ENCODE data around the gene EEF1G.
"Not testable (repeated sequence)": the region's sequence is repeated elsewhere in the genome, so short reads cannot be mapped to it uniquely, and the experiment has no call there.

The EEF1G gene, protein sequence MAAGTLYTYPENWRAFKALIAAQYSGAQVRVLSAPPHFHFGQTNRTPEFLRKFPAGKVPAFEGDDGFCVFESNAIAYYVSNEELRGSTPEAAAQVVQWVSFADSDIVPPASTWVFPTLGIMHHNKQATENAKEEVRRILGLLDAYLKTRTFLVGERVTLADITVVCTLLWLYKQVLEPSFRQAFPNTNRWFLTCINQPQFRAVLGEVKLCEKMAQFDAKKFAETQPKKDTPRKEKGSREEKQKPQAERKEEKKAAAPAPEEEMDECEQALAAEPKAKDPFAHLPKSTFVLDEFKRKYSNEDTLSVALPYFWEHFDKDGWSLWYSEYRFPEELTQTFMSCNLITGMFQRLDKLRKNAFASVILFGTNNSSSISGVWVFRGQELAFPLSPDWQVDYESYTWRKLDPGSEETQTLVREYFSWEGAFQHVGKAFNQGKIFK

DNA sequence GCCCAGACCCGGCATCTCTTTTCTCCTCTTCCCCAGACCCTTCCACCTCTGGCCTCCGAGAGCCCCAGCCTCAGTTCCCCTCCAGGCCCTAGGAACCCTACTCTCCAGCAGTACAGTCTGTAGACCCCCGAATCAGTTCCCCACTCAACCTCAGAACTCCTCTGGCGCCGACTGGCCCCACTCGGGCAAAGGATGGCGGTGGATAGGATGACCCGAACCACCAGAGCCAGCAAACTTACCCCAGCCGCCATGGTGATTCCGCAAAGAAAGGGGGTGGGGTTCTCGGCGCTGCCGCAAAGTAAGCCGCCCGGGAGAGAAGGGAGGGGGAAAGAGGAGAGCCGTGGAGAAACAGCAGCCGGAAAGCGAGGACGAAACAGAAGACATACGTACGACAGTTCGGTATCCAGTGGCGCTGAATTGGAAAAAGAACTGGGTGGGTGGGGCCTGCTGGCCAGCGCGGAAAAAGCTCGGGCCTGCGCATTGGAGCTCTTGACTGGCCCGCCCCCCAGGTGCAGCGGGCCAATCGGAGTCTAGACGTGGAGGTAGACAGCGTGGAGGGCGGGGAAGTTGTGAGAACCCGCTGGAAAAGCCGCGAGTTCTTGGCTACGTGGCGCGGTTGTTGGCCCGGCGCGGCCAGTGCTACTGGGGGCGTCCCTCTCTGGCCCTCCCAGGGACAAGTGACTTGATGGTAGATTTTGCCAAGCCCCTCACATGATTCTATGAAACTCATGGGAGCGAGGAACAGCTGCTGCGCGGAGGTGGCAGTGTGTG, at the start of gene EEF1G:
EEF1G (minus strand) TSS at position 300 of the 771 bp plus-strand sequence; CDS start at position 251, 49 bp downstream.
- FAIRE-seq: peak; percentile 42

DNA sequence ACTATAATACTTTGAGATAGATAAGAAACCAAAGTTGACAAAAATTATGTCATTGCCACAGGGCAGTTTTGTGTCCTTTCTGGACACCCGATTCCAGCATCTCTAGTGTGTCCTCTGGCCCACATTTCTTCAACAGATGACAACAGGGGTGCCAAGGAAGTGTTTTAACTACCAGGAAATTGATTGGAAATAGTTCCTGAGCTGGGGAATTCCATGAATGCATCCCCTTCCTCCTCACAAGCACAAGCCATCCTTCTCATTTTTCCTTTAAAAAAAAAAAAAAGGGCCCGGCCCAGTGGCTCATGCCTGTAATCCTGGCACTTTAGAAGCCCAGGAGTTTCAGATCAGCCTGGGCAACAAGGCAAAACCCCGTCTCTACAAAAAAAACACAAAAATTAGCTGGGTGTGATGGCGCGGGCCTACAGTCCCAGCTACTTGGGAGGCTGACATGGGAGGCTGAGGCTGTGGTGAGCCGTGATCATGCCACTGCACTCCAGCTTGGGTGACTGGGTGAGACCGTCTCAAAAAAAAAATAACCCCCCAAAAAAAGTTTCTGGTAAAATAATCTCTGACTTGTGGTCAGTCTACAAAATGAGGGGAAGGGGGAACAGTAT, 48.9 kb upstream of the EEF1G start:
- no peak for FAIRE-seq

More for the DNA sequence above, at the start of gene EEF1G:
- DNase-seq (ENCODE audit: insufficient read length, low spot score): peak; percentile 93

DNA sequence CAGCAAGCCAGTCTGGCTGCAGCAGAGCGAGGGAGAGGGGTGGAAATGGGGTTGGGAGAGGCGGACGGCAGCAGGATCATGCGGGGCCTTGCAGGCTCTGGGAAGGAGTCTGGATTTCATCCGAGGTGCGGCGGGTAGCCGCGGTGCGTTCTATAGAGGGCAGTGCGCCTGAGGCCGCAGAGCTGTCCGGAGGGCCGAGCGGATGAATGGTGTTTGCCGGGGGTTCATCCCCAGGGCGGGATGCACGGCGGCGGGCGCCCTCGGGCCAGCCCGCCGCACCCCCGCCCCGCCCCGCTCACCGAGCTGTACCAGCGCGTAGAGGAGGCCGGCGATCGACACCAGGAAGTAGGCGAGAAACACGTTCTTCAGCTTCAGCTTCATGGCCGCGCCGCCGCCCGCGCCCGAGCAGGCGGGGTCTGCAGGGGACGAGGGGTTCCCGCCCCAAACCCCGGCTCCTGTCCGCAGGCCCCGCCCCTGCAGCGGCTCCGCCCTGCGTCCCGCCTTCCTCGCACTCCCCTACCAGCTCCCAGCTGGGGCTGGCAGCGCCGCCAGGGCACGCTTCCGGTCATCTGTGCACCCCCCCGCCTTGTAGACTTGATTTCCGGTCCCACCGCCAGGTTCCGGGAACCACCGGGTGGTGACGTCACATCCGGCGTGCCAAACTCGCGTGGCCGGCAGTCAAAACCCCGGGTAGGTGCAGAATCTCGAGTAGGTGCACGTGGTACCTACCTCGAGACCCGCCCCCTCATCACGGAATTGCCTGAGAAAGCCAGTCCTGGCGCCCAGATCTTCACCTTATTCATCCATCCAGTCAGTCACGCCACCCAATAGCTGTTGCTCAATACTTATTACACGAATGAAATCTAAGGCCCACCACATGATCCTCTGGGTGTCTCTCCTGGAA, 48.1 kb upstream of the EEF1G start, which contains the start of gene B3GAT3:
B3GAT3 (minus strand) TSS at position 420 of the 904 bp plus-strand sequence; CDS start at position 381, 39 bp downstream.
- FAIRE-seq (peak; percentile 58), DNase-seq (ENCODE audit: insufficient read length, low spot score) (peak; percentile 99)

More for the DNA sequence above, 48.9 kb upstream of the EEF1G start:
- no peak for DNase-seq (ENCODE audit: insufficient read length, low spot score)

DNA sequence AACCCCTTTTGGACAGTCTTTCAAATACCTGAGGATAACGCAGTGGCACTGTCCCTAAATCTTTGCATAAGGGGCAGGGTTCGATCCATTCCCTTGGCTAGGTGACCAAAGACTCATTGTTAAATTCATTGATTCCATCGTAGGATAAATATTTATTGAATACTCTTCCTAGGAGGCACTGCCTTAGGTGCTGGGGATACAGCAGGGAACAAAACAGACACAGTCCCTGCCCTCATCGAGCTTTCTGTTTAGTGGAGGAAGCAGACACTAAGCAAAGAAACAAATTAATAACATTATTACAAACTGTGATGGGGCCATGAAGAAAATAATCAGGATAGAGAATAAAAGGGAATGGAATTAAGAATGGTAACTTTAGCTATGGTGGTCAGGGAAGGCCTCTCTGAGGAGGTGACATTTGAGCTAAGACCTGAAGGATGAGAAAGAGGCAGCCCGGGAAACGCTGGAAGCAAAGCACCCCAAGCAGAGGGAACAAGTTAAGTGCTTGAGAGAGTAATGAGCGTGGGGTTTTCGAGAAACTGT, 47.4 kb upstream of the EEF1G start:
- DNase-seq (ENCODE audit: insufficient read length, low spot score) (no peak), FAIRE-seq (no peak)

DNA sequence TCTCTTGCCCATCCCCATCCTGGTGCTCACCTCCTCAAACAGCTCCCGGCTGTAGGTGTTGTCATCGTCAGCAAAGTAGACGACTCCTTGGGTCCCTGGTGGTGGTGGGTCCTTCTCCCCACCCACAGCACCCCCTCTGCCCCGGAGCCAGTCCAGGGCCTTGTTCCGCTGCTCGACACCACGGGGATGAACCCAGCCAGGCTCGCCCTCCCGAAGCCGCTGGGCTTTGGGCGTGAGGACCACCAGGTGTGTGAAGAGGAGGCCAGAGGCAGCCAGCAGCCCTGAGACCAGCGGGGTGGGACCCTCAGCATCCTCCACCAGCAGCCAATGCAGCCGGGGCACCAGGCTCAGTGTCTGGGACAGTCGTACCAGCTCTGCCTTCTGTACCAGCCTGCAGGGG, 43.3 kb upstream of the EEF1G start:
- not testable (repeated sequence) for FAIRE-seq; DNase-seq (ENCODE audit: insufficient read length, low spot score)

DNA sequence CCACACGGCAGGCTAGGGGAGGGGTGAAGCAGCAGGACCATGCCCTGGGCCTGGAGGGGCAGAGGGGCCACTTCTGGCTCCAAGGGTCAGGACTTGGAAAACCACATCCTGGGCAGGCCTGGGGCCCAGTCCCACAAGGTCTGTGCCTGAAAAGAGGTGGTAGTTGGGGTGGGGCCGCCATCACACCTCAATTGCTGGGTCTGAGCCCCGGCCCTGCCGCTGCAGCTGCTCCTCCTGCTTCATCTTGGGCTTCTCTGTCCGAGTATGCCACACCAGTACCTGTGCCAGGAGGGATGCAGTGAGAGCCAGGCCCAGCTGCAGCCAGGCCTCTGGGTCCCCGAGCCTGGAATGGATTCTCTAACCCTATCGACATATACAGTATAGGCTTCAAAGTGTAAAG, 41.8 kb upstream of the EEF1G start:
- FAIRE-seq: no peak
- no peak for DNase-seq (ENCODE audit: insufficient read length, low spot score)

DNA sequence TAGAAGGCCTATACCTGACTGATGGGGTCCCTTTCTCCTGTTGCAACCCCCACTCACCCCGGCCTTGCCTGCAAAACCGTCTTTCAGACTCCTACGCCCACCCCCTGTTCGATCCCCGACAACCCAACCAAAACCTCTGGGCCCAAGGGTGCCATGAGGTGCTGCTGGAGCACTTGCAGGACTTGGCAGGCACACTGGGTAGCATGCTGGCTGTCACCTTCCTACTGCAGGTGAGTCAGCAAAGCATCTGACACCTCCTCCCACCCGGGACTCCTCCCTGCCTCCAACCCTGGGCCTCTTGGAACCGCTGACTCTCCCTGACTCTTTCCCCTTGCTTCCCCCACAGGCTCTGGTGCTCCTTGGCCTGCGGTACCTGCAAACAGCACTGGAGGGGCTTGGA, 40.6 kb upstream of the EEF1G start:
- no peak for FAIRE-seq

DNA sequence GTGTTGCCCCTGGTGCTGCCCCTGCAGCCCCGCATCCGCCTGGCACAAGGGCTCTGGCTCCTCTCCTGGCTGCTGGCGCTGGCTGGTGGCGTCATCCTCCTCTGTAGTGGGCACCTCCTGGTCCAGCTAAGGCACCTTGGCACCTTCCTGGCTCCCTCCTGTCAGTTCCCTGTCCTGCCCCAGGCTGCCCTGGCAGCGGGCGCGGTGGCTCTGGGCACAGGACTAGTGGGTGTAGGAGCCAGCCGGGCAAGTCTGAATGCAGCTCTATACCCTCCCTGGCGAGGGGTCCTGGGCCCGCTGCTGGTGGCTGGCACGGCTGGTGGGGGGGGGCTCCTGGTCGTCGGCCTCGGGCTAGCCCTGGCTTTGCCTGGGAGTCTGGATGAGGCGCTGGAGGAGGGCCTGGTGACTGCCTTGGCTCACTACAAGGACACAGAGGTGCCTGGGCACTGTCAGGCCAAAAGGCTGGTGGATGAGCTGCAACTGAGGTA, 39.6 kb upstream of the EEF1G start:
- no peak for DNase-seq (ENCODE audit: insufficient read length, low spot score)
- no peak for FAIRE-seq

More for the DNA sequence above, 40.6 kb upstream of the EEF1G start:
- no peak for DNase-seq (ENCODE audit: insufficient read length, low spot score)

DNA sequence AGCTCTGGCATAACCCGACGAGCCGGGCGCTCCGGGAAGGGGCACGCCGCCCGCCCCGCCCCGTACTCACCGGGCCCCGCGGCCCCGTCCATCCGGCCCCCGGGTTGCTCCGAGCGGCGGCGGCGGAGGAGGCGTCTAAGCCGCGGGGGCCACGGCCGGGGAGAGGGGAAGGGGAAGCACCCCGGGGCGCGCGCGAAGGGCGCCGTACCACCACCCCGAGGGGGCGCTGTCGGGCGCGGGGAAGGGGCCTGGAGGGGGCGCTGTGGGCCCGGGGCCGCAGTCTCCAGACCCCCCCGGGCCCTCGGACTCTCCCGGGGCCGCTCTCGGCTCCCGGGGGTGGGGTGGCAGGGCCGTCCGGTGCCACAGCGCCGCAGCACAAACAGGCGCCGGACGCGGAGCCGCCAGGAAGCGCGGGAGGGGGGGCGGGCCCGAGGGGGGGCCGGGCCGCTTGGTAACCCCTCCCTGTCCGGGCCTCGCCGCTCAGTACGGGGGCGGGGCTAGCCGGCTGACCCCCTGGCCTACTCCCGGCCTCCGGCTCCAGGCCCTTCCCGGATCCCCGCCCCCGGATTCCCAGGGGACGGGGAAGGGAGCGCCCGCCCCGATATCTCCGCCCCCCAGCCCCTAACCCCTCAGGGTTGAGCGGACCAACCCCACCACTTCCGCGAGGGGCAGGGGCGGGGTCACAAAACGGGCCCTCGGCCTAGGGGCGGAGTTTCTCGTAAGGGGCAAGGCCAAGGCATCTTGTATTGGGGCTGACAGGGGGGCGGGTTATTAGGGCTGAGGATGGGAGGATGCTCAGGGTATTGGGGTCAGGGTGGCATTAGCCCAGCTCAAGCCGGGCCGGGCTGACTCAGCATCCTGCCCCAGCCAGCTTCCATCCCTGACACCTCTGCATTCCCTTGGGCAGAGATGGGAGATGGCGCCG, 38.9 kb upstream of the EEF1G start, which contains the start of the genes EML3 and ROM1:
EML3 (minus strand) TSS at position 410 of the 925 bp plus-strand sequence; CDS start at position 92, 318 bp downstream.
ROM1 (plus strand) TSS at position 892 of the 925 bp plus-strand sequence; CDS start at position 917, 25 bp downstream.
- FAIRE-seq (peak; percentile 69), DNase-seq (ENCODE audit: insufficient read length, low spot score) (peak; percentile 83)

DNA sequence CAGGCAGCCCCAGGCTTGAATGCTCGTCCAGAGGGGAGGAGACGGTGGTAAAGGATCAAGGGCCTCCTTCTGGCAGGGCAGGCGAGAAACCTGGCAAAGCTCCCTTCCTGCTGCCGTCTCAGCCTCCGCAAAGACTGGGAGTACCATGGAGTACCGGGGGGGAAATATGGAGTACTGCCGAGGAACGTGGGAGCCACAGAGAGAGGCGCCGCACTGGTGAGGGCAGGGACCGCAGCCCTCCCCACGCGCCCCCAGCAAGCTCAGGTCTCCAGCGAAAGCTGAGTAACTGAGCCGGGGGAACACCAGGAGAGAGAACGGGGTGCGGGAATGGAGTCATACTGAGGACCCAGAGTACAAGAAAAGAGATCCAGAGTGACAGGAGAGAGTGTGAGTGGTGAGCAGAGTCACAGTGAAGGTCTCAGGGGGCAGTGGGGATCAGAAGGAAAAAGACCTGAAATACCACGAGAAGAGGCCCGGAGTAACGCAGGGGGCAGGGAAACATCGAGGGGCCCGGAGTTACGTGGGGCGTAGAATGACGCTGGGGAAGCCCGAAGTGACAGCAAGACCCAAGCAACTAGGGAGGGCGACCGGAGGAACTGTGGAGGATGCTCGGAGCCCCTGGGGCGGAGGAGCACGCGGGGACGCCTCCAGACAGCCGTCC, 38.1 kb upstream of the EEF1G start:
- DNase-seq (ENCODE audit: insufficient read length, low spot score) (no peak), FAIRE-seq (no peak)

DNA sequence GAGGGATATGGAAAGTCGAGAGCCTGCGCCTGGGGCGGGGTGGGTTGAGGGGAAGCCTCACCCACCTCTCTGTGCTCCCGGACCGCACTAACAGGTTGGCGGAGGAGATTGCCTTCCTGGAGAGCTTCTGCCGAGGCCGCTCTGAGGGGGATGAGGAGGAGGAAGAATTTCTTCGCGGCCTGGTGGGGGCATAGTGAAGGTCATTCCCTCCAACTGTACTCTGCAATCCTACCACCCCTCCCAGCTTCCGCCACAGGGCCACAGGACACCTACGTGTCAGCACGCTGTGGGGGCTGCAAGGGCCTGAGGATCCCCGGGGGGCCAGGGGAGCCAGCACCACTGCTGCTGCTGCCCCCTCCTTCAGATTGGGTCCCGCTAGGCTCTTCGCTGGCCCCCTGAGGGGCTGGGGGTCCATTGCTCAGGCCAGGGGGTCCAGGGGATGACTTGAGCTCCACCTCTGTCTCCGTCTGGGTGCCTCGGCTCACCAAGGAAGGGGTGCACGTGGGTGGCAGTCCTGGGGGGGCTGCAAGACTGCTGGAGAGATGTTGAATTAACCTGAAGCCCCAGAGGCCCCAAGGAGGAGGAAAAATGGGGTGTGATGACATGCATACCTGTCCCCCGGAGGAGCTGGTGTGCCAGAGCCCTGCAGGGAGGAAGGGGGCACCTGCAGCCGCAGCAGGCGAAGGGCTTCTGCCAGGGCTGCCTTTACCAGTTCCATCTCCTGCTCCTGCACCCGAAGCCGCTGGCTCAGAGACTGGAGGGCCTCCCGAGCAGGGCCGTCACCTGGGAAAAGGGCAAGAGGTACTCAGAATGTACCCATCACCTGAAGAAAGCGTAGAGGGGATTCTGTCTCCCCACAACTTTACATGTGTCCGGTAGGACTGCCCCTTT, 37.4 kb upstream of the EEF1G start:
- no peak for DNase-seq (ENCODE audit: insufficient read length, low spot score)
- FAIRE-seq: no peak

DNA sequence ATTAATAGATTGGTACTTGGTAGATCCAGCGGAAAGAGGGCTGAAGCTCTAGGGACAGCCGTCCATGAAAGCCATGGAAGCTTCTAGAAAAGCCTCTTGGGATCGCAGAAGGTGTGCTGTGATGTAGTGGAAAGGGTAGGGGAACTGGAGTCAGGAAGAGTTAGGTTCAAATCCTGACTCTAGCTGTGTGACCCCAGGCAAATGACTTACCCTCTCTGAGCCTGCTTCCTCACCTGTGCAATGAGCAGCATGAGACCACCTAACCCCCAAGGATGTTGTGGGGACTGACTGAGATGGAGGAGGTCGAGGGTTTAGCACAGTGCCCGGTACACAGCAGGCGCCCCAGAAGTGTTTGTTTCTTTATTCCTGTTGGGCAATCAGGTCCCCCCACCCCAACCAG, 36.7 kb upstream of the EEF1G start:
- FAIRE-seq: no peak

DNA sequence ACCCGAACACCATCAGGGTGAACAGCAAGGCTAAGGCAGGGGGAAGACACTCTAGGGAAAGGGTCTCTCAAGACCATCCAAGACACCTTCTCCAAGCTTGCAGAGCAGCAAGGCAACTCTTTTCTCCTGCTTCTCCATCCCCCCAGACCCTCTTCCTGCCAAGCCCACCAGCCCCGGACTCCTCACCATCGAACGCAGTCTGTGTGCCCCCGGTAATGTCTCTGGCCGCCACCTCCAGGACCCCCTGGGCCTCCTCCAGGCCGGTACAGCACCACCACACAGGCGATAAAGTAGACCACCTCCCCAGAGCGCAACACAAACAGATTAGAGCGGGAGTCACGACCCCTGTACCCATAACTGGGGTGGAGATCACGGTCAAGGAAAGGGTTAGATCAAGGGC, 35.1 kb upstream of the EEF1G start:
- FAIRE-seq: no peak

More for the DNA sequence above, 36.7 kb upstream of the EEF1G start:
- DNase-seq (ENCODE audit: insufficient read length, low spot score): no peak

DNA sequence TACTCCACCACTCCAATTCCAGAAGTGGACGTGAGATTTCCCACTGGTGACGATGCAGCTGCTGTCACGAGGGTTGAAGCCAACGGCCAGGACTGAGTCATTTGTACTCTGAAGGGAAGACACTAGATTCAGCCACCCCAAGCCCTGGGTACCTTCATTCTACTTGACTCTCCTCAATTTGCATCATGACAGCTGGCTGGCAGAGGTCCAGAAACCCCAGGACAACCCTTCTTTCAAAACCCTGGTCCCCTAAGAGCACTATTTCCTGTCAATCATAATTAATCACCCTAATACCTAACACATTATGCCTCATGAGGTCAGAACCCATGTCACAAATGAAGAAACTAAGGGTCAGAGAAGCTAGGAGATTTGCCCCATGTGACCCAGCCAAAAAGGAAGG, 34.0 kb upstream of the EEF1G start:
- DNase-seq (ENCODE audit: insufficient read length, low spot score) (no peak), FAIRE-seq (no peak)

More for the DNA sequence above, 35.1 kb upstream of the EEF1G start:
- no peak for DNase-seq (ENCODE audit: insufficient read length, low spot score)

DNA sequence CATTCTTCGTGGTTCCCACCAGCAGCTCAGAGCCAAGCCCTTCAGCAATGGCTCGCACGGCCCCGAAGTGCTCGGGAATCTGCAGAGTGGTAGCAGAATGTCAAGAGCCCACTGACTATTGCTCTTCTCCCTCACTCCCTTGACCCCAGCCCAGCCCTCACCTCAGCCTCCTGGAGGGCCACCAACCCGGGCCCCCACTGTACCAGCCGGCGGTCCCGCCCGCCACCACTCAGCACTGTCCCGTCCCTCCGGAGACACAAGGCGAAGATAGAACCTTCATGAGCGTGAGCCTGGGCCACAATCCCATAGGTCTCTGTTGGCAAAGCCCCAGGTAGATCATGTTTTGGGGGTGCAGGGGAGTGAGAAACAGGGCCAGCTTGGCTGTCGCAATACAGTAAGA, 32.2 kb upstream of the EEF1G start:
- FAIRE-seq: no peak
- no peak for DNase-seq (ENCODE audit: insufficient read length, low spot score)

DNA sequence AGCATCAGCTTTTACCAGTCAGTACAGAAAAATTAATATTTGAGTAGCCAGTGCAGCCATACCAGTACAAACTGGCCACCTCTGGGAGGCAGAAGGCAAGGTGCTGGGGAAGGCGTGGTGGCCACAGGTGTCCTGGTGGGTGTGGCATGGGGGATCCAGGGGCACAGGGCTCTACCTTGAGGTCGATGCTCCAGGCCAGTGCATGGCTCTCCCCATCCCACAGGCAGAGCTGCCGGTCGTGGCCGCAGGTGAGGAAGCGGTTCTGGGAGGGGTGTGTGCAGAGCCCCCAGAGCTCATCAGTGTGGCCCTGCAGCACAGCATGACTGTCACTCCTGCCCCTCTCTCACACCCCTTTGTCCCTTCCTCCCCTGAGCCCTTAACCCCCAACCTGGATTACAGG, 31.8 kb upstream of the EEF1G start:
- FAIRE-seq: no peak
- no peak for DNase-seq (ENCODE audit: insufficient read length, low spot score)

All from HTR-8/SVneo (cell line).